Lower leg skin (tissue), 4 donors: ENCODE data around the gene MAOB. TPM values are rescaled to one million over a fixed set of nuclear protein-coding genes. Genes with fewer than 3 reads are reported as not detected.
"Not testable (repeated sequence)": the region's sequence is repeated elsewhere in the genome, so short reads cannot be mapped to it uniquely, and the experiment has no call there.

Source experiments
- DNase-seq, 2 donors: peaks; one replicate each; pipeline ENCODE4 v3.0.0-alpha.2; 2019; ENCODE audit warnings: low spot score in 2 of 2
- H3K4me3 ChIP-seq: fragments of 200-600 bp; sonication (generic); 2 replicates; pipeline ENCODE4 v1.5.1; 2017; ENCODE audit warnings: mild to moderate bottlenecking, low read depth; ENCODE audit not compliant: poor library complexity, severe bottlenecking
- CTCF ChIP-seq, 3 donors: fragments of 450-650 bp; IDR thresholded peaks; one replicate each; pipeline ENCODE4 v1.5.1; 2016; ENCODE audit warnings: antibody characterized with exemption in 3 of 3, mild to moderate bottlenecking in 3 of 3, moderate library complexity in 2 of 3
- POLR2A ChIP-seq, 2 donors: fragments of 450-650 bp; IDR thresholded peaks; one replicate each; pipeline ENCODE4 v1.6.1; 2016 to 2017; ENCODE audit warnings: antibody characterized with exemption in 2 of 2, mild to moderate bottlenecking in 1 of 2, moderate library complexity in 1 of 2
- WGBS, 2 donors: methylation state at CpG; one replicate each; pipeline ENCODE4 v1.1.5; 2018; 5-methylcytosine and 5-hydroxymethylcytosine counted together
- intact Hi-C: fragments of 100-400 bp; cut with DNase I; formaldehyde crosslinking; loops from one replicate; pipeline ENCODE4 v1.15.0; 2023; ENCODE audit warnings: low total_unique reads
- total RNA-seq, 4 donors: library from RNA; depleted of rRNA; stranded (reverse); fragments of >200 nt; gene quantifications; one replicate each; pipeline ENCODE4 v1.1.0, GENCODE V29; 2016

The MAOB gene
- total RNA-seq: 1 to 10 TPM in 3 of 4 donors, under 1 TPM in 1; 0.34 to 6.3 (median 3.7) TPM

DNA sequence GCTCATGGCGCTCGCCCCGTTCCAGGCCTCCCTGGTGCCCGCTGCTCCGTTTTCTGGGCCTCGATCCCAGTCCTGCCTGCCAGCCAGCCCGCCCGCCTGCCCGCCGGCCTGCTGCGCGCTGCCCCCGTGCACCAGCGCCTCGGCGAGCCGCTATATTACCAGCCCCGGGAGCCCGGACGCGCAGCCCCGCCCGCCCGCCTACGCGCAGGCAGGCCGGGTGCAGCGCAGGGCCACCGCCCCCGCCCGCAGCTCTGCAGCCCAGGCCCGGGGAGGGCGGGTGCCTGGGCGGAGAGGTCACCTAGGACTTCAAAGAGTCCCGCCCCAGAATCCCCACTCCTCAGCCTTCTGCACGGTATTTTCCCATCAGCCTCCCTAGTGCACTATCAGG, at the start of gene MAOB:
TSS of gene MAOB (minus strand) at position 157 of the 388 bp plus-strand sequence. CDS start at position 6, 151 bp downstream.
- intact Hi-C loops: no loop called here
- TF ChIP-seq POLR2A (IDR thresholded peaks at IDR 0.05) (no peak), CTCF (IDR thresholded peaks at IDR 0.05) (no peak)
- H3K4me3 ChIP-seq: no peak within 1 kb of the TSS
- 29% methylated on average over 35 of the region's 36 CpGs; no CpG with 5 or more reads in 1 of the 2 donors for WGBS, 2 donors
- DNase-seq: no peak

- intact Hi-C loops, H3K4me3 ChIP-seq, DNase-seq: not testable (repeated sequence)
- 81 to 86% methylated on average over 3 of the region's 3 CpGs for WGBS, 2 donors
These were observed 39.8 kb upstream of the MAOB start for GRCh38 chrX:43922032-43922431.

DNA sequence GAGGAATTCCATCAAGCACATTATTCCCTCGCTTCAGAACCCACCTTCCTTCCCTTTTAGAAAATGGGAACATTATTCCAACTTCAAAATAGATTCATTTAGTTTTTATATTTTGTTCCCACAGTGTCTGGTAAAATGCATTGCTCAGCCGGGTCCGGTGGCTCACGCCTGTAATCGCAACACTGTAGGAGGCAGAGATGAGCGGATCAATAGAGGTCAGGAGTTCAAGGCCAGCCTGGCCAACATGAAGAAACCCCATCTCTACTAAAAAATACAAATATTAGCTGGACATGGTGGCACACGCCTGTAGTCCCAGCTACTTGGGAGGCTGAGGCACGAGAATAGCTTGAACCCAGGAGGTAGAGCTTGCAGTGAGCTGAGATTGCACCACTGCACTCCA, 28.5 kb upstream of the MAOB start:
- DNase-seq, H3K4me3 ChIP-seq, intact Hi-C loops: not testable (repeated sequence)
- WGBS, 2 donors: 81 to 96% methylated on average over 7 to 8 of the region's 8 CpGs

DNA sequence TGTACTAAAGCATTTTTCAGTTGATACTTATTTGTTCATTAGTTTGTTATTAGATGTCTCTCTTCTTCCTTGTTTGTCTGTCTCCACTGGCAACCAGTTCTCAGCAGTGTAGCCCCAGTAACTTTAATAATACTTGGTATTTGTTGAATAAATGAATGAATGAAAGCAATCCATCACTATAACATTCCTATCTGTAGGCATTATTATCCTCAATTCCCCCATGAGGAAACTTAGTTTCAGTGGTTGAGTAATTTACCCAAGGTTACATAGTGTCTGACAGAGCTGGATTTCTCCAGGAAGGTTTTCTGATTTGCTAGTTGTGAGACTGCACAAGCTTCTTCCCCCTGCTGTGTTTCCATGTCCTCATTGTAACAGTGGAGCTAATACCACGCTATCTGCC, 27.8 kb upstream of the MAOB start:
- 44 to 82% methylated on average over 1 of the region's 1 CpG for whole genome bisulfite sequencing, 2 donors
- no peak overlapping the region for H3K4me3 ChIP-seq
- intact Hi-C loops: no loop called here
- no peak for TF ChIP-seq CTCF (IDR thresholded peaks at IDR 0.05)
- TF ChIP-seq POLR2A (IDR thresholded peaks at IDR 0.05): no peak
- DNase-seq: no peak

GRCh38 chrX:43909141-43909540, 26.9 kb upstream of the MAOB start:
- TF ChIP-seq POLR2A (IDR thresholded peaks at IDR 0.05) (no peak), CTCF (IDR thresholded peaks at IDR 0.05) (no peak)
- DNase-seq: no peak
- intact Hi-C loops: no loop called here
- 90 to 95% methylated on average over 1 of the region's 1 CpG for WGBS, 2 donors
- H3K4me3 ChIP-seq: no peak overlapping the region

- 71 to 93% methylated on average over 5 of the region's 5 CpGs for WGBS, 2 donors
These were observed 17.9 kb upstream of the MAOB start for GRCh38 chrX:43899878-43900815.

More at GRCh38 chrX:43899878-43900815, 17.9 kb upstream of the MAOB start:
- no peak for DNase-seq
- TF ChIP-seq POLR2A (IDR thresholded peaks at IDR 0.05): no peak
- TF ChIP-seq CTCF (IDR thresholded peaks at IDR 0.05): no peak
- intact Hi-C loops: no loop called here
- no peak overlapping the region for H3K4me3 ChIP-seq
